GM23338 (cell line): Measurements from ENCODE around the gene TUBB3. TPM values are rescaled to one million over a fixed set of nuclear protein-coding genes. Genes with fewer than 3 reads are reported as not detected.

ENCODE experiments used
- ATAC-seq: fragments of 200-7000 bp; cut with Tn5 transposase; 3 replicates; pipeline ENCODE4 v1.9.1; 2020
- DNase-seq: peaks from one replicate; pipeline ENCODE4 v3.0.0-alpha.2; 2015; ENCODE audit warnings: low spot score
- H2AFZ ChIP-seq: fragments of 200-600 bp; sonication (generic); 2 replicates; pipeline ENCODE4 v1.8.0; 2016; ENCODE audit warnings: antibody characterized with exemption, mild to moderate bottlenecking, moderate library complexity
- H3F3A ChIP-seq: fragments of 200-600 bp; sonication (generic); replicated peaks from 2 replicates; pipeline ENCODE4 v1.8.0; 2017; ENCODE audit warnings: antibody characterized with exemption, mixed run types, low read depth
- H3K27ac ChIP-seq: fragments of 200-600 bp; sonication (generic); 2 replicates; pipeline ENCODE4 v1.6.1; 2016; ENCODE audit warnings: low read depth
- H3K27me3 ChIP-seq: fragments of 200-600 bp; sonication (generic); 2 replicates; pipeline ENCODE4 v1.8.0; 2016; ENCODE audit warnings: mild to moderate bottlenecking, mixed run types, moderate library complexity; ENCODE audit not compliant: insufficient read depth
- H3K36me3 ChIP-seq: fragments of 200-600 bp; sonication (generic); 2 replicates; pipeline ENCODE4 v1.8.0; 2016; ENCODE audit warnings: mild to moderate bottlenecking; ENCODE audit not compliant: insufficient read depth
- H3K4me1 ChIP-seq: fragments of 200-600 bp; sonication (generic); 2 replicates; pipeline ENCODE4 v1.8.0; 2016; ENCODE audit warnings: mild to moderate bottlenecking, moderate library complexity; ENCODE audit not compliant: insufficient read depth
- H3K4me2 ChIP-seq: fragments of 200-600 bp; sonication (generic); 2 replicates; pipeline ENCODE4 v1.7.1; 2017; ENCODE audit warnings: mixed run types
- H3K4me3 ChIP-seq: fragments of 200-600 bp; sonication (generic); 2 replicates; pipeline ENCODE4 v1.6.1; 2016; ENCODE audit warnings: mixed run types
- H3K79me2 ChIP-seq: fragments of 200-600 bp; sonication (generic); replicated peaks from 2 replicates; pipeline ENCODE4 v1.8.0; 2017; ENCODE audit warnings: mild to moderate bottlenecking; ENCODE audit not compliant: insufficient read depth
- H3K9me2 ChIP-seq: fragments of 200-600 bp; sonication (generic); 2 replicates; pipeline ENCODE4 v1.8.0; 2017; ENCODE audit not compliant: insufficient read depth
- H4K20me1 ChIP-seq: fragments of 200-600 bp; sonication (generic); replicated peaks from 2 replicates; pipeline ENCODE4 v1.8.0; 2017; ENCODE audit warnings: mild to moderate bottlenecking; ENCODE audit not compliant: insufficient read depth
- H3K27ac Mint-ChIP-seq: 2 replicates; pipeline ENCODE4 v1.8.0; 2020; ENCODE audit warnings: inconsistent platforms, mild to moderate bottlenecking, moderate library complexity, mixed read lengths
- H3K27me3 Mint-ChIP-seq: 3 replicates; pipeline ENCODE4 v1.8.0; 2022; ENCODE audit warnings: low read depth, mild to moderate bottlenecking, moderate library complexity, mixed read lengths, inconsistent platforms; ENCODE audit not compliant: insufficient read depth, poor library complexity
- H3K36me3 Mint-ChIP-seq: 3 replicates; pipeline ENCODE4 v1.8.0; 2021; ENCODE audit warnings: low read depth, mild to moderate bottlenecking, inconsistent platforms, moderate library complexity, mixed read lengths
- H3K4me1 Mint-ChIP-seq: 3 replicates; pipeline ENCODE4 v1.8.0; 2020; ENCODE audit warnings: mild to moderate bottlenecking, inconsistent platforms, mixed read lengths
- H3K4me3 Mint-ChIP-seq: 3 replicates; pipeline ENCODE4 v1.8.0; 2021; ENCODE audit warnings: moderate library complexity, mild to moderate bottlenecking, inconsistent platforms, mixed read lengths
- H3K9me3 Mint-ChIP-seq: 3 replicates; pipeline ENCODE4 v1.8.0; 2020; ENCODE audit warnings: moderate library complexity, mild to moderate bottlenecking, inconsistent platforms, mixed read lengths
- CREB1 ChIP-seq: fragments of 250-450 bp; sonication (Bioruptor Pico); IDR thresholded peaks from 2 replicates; pipeline ENCODE4 v1.5.0; 2020; ENCODE audit warnings: low read depth, mild to moderate bottlenecking, moderate library complexity
- EZH2 ChIP-seq: fragments of 200-600 bp; sonication (generic); IDR thresholded peaks from one replicate; pipeline ENCODE4 v1.8.0; 2017; ENCODE audit warnings: antibody characterized with exemption, mild to moderate bottlenecking, low read depth; ENCODE audit not compliant: unreplicated experiment
- EZH2phosphoT487 ChIP-seq: fragments of 200-600 bp; sonication (generic); IDR thresholded peaks from one replicate; pipeline ENCODE4 v1.8.1; 2018; ENCODE audit warnings: antibody characterized with exemption; ENCODE audit not compliant: unreplicated experiment
- JUNB ChIP-seq: IDR thresholded peaks from one replicate; pipeline ENCODE4 v1.6.1; 2016; ENCODE audit warnings: antibody characterized with exemption; ENCODE audit not compliant: unreplicated experiment
- NANOG ChIP-seq: IDR thresholded peaks from 2 replicates; pipeline ENCODE4 v1.6.1; 2016; ENCODE audit warnings: antibody characterized with exemption, borderline replicate concordance
- POLR2AphosphoS5 ChIP-seq: IDR thresholded peaks from 2 replicates; pipeline ENCODE4 v1.6.1; 2016; ENCODE audit warnings: antibody characterized with exemption, low read depth
- STAT1 ChIP-seq: IDR thresholded peaks from one replicate; pipeline ENCODE4 v1.6.1; 2016; ENCODE audit warnings: antibody characterized with exemption; ENCODE audit not compliant: unreplicated experiment
- ZNF114 ChIP-seq: fragments of 250-450 bp; sonication (Bioruptor Pico); IDR thresholded peaks from 2 replicates; pipeline ENCODE4 v1.5.0; 2020; ENCODE audit warnings: mild to moderate bottlenecking, moderate library complexity
- ZNF331 ChIP-seq: fragments of 250-450 bp; sonication (Bioruptor Pico); IDR thresholded peaks from 2 replicates; pipeline ENCODE4 v1.5.0; 2020; ENCODE audit warnings: low read depth, mild to moderate bottlenecking, moderate library complexity
- polyA plus RNA-seq: library from polyadenylated mRNA; unstranded; fragments of >200 nt; fragmentation: Nextera tagmentation; extraction: Ambion mirVana; gene quantifications from 2 replicates; pipeline ENCODE4 v1.2.1, GENCODE V29; 2016
- total RNA-seq: library from RNA; depleted of rRNA; stranded (reverse); fragments of >200 nt; shearing (Covaris generic); gene quantifications from 2 replicates; pipeline ENCODE4 v1.2.3, GENCODE V29; 2014
- TF ChIP-seq, protein P1 (sequence below): IDR thresholded peaks from 2 replicates; pipeline ENCODE4 v1.6.1; 2016; ENCODE audit warnings: antibody characterized with exemption
- TF ChIP-seq, protein P2 (sequence below): IDR thresholded peaks from one replicate; pipeline ENCODE4 v1.6.1; 2018; ENCODE audit warnings: antibody characterized with exemption; ENCODE audit not compliant: unreplicated experiment
- TF ChIP-seq, protein P3 (sequence below), 2 experiments: fragments of 200-600 bp in 1 of 2; sonication (generic) in 1 of 2; conservative IDR thresholded peaks; 2 replicates each; pipeline versions ENCODE4 v1.5.1 to v1.6.1; 2016 to 2017; ENCODE audit warnings: antibody characterized with exemption in 2 of 2, low read depth in 2 of 2, mild to moderate bottlenecking in 2 of 2, moderate library complexity in 1 of 2

Gene TUBB3
- total and polyA plus RNA-seq, 2 experiments from 2014 or later = 149 to 443 TPM

DNA sequence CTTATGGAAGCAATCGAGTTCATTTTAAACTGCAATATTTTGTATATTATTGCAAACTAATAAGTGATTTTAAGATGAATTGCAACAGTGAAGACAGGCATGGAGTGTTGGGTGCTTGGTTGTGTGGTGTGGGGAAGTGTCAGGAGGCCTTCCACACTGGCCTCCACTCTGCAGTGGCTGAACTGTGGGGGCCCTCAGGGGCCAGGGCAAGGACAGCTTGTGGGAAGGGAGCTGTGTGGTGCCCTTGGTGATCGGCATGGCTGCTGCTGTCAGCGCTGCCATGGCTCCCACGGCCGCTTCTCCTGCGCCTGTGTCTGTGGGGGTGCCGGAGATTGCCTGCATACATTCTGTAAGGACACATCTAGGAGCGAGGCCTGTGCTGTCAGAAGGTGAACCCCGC, 30.5 kb upstream of the TUBB3 start:
- Histone ChIP-seq H3K36me3 (peaks cover 4% of the 10 kb centered on the region), H3K4me3 (no peak overlapping the region), H3K27ac (no peak overlapping the region), H3K79me2 (no peaks in the 10 kb centered on the region), H3K9me2 (no peaks in the 10 kb centered on the region), H4K20me1 (no peaks in the 10 kb centered on the region; the same call in 1 of the 2 replicates), H2AFZ (no peak overlapping the region), H3K27me3 (no peaks in the 10 kb centered on the region), H3F3A (no peaks in the 10 kb centered on the region), H3K4me1 (no peaks in the 10 kb centered on the region), H3K4me2 (no peak overlapping the region)
- Mint-ChIP-seq H3K4me3 (no peak overlapping the region), H3K36me3 (peaks cover 39% of the 10 kb centered on the region), H3K27me3 (peaks cover 8% of the 10 kb centered on the region), H3K9me3 (no peaks in the 10 kb centered on the region), H3K27ac (no peak overlapping the region), H3K4me1 (no peaks in the 10 kb centered on the region)
- ATAC-seq (no peak), DNase-seq (no peak)
- TF ChIP-seq EZH2 = no peak

DNA sequence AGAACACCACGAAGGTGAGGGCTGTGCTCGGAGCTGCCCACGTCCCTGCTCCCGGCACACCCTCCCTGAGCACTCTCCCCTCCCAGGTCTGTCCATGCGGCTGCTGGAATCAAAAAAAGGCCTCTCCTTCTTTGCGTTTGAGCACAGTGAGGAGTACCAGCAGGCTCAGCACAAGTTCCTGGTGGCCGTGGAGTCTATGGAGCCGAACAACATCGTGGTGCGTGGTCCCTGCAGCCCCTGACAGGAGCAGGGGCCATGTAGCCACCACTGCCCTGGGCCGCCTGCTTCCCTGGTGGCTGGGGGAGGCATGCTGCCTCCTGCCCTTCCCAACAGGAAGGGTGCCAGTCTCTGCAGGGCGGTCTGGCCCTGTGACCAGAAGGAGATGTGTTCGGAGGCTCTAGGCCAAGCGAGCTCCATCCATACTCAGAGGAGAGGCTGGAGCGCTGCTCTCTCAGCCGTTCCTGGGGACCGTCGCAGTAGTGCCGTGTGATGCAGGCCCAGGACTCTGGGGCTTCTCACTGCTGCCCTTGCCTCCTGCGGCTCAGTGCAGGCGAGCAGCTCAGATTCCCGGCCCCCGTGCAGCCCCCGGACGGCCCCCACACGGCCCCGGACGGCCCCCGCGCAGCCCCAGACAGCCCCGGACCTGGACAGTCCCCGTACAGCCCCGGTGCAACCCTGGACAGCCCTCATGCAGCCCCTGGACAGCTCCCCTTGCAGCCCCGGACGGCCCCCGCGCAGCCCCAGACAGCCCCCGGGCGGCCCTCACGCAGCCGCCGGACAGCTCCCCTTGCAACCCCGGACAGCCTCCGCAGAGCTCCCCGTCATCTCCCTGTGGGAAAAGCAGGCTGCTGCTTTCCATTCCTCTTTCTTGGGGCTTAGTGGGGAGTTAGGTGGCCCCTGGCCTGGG, 29.2 kb upstream of the TUBB3 start:
- peaks cover 43% of the 10 kb centered on the region for H3K36me3 Mint-ChIP-seq
- TF ChIP-seq CREB1 (CRISPR knock-in tag) (no peak), EZH2phosphoT487 (no peak), STAT1 (no peak), EZH2 (no peak), POLR2AphosphoS5 (no peak), ZNF331 (CRISPR knock-in tag) (no peak), ZNF114 (CRISPR knock-in tag) (no peak), NANOG (no peak), JUNB (no peak)
- TF ChIP-seq, protein P1, sequence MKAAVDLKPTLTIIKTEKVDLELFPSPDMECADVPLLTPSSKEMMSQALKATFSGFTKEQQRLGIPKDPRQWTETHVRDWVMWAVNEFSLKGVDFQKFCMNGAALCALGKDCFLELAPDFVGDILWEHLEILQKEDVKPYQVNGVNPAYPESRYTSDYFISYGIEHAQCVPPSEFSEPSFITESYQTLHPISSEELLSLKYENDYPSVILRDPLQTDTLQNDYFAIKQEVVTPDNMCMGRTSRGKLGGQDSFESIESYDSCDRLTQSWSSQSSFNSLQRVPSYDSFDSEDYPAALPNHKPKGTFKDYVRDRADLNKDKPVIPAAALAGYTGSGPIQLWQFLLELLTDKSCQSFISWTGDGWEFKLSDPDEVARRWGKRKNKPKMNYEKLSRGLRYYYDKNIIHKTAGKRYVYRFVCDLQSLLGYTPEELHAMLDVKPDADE = no peak
- TF ChIP-seq, protein P2, sequence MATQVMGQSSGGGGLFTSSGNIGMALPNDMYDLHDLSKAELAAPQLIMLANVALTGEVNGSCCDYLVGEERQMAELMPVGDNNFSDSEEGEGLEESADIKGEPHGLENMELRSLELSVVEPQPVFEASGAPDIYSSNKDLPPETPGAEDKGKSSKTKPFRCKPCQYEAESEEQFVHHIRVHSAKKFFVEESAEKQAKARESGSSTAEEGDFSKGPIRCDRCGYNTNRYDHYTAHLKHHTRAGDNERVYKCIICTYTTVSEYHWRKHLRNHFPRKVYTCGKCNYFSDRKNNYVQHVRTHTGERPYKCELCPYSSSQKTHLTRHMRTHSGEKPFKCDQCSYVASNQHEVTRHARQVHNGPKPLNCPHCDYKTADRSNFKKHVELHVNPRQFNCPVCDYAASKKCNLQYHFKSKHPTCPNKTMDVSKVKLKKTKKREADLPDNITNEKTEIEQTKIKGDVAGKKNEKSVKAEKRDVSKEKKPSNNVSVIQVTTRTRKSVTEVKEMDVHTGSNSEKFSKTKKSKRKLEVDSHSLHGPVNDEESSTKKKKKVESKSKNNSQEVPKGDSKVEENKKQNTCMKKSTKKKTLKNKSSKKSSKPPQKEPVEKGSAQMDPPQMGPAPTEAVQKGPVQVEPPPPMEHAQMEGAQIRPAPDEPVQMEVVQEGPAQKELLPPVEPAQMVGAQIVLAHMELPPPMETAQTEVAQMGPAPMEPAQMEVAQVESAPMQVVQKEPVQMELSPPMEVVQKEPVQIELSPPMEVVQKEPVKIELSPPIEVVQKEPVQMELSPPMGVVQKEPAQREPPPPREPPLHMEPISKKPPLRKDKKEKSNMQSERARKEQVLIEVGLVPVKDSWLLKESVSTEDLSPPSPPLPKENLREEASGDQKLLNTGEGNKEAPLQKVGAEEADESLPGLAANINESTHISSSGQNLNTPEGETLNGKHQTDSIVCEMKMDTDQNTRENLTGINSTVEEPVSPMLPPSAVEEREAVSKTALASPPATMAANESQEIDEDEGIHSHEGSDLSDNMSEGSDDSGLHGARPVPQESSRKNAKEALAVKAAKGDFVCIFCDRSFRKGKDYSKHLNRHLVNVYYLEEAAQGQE = no peak
- TF ChIP-seq, protein P3, sequence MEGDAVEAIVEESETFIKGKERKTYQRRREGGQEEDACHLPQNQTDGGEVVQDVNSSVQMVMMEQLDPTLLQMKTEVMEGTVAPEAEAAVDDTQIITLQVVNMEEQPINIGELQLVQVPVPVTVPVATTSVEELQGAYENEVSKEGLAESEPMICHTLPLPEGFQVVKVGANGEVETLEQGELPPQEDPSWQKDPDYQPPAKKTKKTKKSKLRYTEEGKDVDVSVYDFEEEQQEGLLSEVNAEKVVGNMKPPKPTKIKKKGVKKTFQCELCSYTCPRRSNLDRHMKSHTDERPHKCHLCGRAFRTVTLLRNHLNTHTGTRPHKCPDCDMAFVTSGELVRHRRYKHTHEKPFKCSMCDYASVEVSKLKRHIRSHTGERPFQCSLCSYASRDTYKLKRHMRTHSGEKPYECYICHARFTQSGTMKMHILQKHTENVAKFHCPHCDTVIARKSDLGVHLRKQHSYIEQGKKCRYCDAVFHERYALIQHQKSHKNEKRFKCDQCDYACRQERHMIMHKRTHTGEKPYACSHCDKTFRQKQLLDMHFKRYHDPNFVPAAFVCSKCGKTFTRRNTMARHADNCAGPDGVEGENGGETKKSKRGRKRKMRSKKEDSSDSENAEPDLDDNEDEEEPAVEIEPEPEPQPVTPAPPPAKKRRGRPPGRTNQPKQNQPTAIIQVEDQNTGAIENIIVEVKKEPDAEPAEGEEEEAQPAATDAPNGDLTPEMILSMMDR (conservative IDR thresholded peaks at IDR 0.05; ENCODE audit: low read depth in 2 of 2) = no peak

More for the DNA sequence above, 29.2 kb upstream of the TUBB3 start:
- H3K9me3 Mint-ChIP-seq = no peaks in the 10 kb centered on the region
- H3K27me3 Mint-ChIP-seq = peaks cover 8% of the 10 kb centered on the region
- H3K4me3 ChIP-seq = no peak overlapping the region
- H3K27ac Mint-ChIP-seq = no peak overlapping the region
- ATAC-seq = no peak
- H3K4me2 ChIP-seq = no peak overlapping the region
- DNase-seq = no peak
- no peaks in the 10 kb centered on the region; the same call in 1 of the 2 replicates for H4K20me1 ChIP-seq
- no peaks in the 10 kb centered on the region for H3K4me1 Mint-ChIP-seq
- H3K4me1 ChIP-seq = no peaks in the 10 kb centered on the region
- no peaks in the 10 kb centered on the region for H3K9me2 ChIP-seq
- 0 out of 2 replicates have a peak, but pooled peaks cover 4% of the 10 kb centered on the region for H3F3A ChIP-seq
- H3K79me2 ChIP-seq = no peaks in the 10 kb centered on the region
- no peaks in the 10 kb centered on the region for H3K27me3 ChIP-seq
- H3K4me3 Mint-ChIP-seq = no peak overlapping the region
- H2AFZ ChIP-seq = no peak overlapping the region
- H3K36me3 ChIP-seq = peaks cover 5% of the 10 kb centered on the region; the same call in 1 of the 2 replicates
- H3K27ac ChIP-seq = no peak overlapping the region
